CD4-positive, alpha-beta T cell treated with Interleukin-10 for 1 hour (primary cell): ENCODE measurements around the gene ALDH3A2.
"Not testable (repeated sequence)": the region's sequence is repeated elsewhere in the genome, so short reads cannot be mapped to it uniquely, and the experiment has no call there.

Source experiments
- DNase-seq: peaks from one replicate; pipeline ENCODE4 v3.0.0-alpha.2; 2020

The ALDH3A2 gene

DNA sequence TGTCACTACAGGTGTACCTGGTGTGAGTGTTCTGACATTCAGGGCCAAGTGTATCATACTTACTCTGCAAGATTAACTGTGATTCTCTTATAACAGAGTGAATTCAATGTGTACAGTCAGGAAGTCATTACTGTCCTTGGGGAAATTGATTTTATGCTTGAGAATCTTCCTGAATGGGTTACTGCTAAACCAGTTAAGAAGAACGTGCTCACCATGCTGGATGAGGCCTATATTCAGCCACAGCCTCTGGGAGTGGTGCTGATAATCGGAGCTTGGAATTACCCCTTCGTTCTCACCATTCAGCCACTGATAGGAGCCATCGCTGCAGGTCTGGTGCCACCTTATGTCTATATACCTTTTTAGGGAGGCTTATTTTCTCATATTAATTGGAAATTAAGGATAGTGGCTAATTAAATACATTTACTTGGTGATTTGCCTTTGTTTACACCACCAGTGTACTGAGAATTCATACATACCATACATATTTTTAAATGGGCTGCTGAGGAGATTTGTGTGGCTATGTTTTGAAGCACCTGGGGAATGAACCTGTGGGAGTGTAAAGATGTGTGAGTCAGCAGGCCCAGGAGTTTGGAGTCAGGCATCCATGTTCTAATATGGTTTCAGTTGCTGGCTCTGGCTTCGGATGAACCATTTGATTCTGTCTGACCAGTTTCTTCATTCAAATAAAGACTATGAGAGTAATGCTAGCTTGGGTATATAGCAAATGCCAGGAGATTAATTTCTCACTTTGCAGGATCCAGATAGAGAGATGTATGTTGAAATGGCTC, 3.1 kb downstream of the ALDH3A2 start:
- DNase-seq: no peak

DNA sequence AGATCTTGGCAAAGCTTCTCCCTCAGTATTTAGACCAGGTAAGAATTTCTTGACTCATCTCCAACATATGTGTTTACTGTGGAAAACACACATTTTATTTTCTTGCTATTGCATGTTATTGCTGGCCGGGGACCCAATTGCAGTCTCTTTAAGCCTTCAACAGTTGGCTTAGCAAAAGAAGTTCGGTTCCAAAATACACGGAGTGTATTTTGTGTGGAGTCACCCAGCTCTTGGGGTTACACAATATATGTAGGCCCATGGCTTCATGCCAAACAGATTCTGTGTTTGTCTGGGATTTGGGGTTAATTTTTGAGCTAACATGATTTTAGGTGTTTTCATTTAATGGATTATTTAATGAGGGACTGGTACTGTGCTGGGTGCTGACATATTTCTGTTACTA, 4.0 kb downstream of the ALDH3A2 start:
- DNase-seq: no peak

DNA sequence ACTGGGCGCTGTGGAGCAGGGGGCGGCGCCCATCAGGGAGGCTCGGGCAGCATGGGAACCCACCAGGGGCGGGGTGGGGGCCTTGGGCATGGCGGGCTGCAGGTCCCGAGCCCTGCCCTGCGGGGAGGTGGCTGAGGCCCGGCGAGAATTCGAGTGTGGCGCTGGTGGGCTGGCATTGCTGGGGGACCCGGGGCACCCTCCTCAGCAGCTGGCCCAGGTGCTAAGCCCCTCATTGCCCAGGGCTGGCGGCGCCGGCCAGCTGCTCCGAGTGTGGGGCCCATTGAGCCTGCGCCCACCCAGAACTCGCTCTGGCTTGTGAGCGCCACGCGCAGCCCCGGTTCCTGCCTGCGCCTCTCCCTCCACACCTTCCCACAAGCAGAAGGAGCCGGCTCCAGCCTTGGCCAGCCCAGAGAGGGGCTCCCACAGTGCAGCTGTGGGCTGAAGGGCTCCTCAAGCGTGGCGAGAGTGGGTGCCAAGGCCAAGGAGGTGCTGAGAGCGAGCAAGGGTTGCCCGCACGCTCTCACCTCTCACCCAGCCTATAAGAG, 5.9 kb downstream of the ALDH3A2 start:
- DNase-seq: no peak

DNA sequence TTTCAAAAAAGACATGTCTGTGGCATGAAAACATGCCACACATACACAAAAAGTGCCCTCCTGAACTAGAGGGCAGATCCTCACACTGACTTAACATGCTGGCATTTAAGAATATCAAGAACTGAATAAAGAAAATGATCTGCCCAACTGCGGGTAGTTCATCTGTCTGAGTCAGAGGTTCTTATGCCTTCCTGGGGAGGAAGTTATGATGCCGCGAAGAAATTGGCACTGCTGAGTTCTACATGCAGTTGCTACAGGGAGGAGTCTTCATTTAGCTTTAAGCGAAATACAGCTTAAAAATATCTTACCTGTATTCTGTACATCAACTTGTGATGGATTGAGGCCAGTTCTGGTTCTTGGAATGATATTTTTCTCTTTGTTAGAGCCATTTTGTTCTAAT, 6.3 kb downstream of the ALDH3A2 start:
- DNase-seq: no peak

GRCh38 chr17:19656336-19656735, 7.8 kb downstream of the ALDH3A2 start:
- DNase-seq: no peak

DNA sequence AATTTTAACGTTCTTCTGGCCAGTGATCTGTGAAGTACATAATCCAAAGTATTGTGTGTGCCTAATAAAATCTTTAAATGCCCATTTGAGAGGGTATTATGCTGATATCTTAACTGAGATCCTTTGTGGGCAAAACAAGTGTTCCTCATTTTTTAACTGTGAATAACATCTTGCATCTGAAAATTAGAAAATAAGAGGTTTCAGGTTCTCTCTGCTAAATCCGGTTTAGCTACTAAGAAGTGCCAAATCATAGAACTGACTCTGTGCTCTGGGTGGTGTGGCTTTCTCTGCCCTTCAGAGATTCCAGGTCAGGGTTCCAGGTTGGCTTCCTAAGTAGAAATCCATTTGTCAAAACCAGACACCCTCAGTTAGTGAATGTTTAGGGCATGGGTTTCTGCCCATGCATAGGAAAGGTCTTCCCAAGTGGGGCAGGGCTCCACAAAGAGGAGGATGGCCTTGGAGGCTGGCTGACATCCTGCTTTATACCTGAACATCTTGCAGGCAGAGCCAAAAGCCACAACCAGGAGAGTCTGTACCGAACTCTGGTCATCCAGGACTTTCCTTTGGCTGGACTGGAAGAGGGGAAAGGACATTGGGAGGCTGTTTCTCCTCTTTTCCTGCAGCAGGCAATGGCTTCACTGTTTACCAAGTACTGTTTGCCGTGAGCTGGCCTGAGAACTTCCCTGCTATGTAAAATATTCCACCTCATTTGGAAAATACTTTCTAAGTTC, 8.5 kb downstream of the ALDH3A2 start:
- DNase-seq: no peak

- no peak for DNase-seq
Measured at GRCh38 chr17:19659366-19660177, 11.0 kb downstream of the ALDH3A2 start.

DNA sequence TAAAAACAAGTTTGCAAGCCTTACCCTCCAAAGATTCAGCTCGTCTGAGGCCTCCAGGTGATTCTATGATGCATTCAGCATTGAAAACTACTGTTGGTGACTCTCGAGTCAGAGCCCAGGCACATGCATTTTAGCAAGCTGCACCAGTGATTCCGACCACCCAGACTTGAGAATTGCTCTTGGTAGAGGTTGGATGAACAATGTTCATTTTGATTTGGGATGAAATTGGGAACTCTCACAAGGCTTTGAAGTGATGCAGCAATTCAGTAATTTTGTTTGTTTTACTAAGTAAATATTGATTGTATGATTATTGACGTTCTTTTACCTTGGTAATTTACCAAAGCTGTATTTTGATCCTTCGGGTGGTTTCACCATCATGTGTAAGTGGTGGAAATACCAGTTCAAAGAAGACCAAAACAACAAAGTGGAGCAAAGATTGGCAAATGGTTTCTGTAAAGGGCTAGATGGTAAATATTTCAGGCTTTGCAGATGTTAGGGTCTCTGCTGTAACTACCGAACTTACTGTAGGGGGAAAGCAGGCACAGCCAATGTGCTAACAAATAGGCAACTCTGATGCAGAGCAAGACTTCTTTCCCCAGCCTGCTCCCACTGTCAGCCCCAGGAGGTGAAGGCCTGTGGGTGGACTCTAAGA, 11.8 kb downstream of the ALDH3A2 start:
- DNase-seq: no peak

GRCh38 chr17:19661121-19661520, 12.6 kb downstream of the ALDH3A2 start:
- no peak for DNase-seq

DNA sequence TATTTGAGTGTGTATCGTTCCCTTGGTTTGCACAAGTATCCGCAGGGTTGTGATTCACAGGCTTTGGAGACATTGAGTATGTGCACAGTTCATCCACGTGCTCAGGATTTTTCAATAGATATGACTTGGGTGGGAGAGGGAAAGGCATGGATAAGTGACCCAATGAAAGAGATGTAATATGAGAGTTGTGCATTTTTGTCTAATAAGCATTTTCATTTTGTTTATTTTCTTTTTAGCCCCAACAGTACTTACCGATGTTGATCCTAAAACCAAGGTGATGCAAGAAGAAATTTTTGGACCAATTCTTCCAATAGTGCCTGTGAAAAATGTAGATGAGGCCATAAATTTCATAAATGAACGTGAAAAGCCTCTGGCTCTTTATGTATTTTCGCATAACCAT, 14.5 kb downstream of the ALDH3A2 start:
- no peak for DNase-seq

GRCh38 chr17:19664136-19664820, 15.7 kb downstream of the ALDH3A2 start:
- no peak for DNase-seq

- DNase-seq: no peak
Measured at GRCh38 chr17:19664821-19665181, 16.2 kb downstream of the ALDH3A2 start.

- not testable (repeated sequence) for DNase-seq
Measured at GRCh38 chr17:19669680-19670079, 21.1 kb downstream of the ALDH3A2 start.

GRCh38 chr17:19670908-19671307, 22.4 kb downstream of the ALDH3A2 start:
- DNase-seq: no peak

- no peak for DNase-seq
Measured at GRCh38 chr17:19671433-19671832, 22.9 kb downstream of the ALDH3A2 start.

DNA sequence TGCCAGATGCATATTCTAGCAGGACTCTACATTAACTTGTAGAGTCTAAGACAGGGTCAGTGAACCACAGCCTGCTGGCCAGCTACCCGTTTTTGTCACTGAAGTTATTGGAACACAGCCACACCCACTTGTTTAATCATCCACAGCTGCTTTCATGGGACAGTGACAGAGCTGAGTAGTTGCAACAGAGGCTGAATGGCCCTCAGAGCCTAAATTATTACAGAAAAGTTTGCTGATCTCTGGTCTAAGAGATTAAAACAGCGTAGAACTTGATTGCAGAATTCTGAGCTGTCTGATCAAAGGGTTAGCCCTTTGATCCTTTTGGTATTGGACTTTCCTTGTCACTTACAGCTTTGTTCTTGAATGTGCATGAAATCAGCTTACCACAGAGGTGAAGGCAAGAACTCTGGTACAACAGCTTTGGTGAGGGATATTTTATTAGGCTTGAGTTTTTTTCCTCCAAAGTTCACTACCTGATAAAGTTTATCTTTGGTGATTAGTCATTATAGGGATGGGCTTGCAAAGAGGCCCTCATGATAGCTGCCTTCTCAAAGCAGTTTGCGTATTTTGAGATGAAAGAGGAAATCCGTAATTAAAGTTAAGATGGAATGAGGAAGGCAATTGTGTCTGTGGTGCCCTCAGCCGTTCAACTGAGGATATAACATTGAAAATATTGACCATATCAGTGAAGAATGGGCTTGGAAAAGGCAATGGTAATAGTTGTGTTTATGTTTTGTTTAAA, 23.6 kb downstream of the ALDH3A2 start:
- no peak for DNase-seq

DNA sequence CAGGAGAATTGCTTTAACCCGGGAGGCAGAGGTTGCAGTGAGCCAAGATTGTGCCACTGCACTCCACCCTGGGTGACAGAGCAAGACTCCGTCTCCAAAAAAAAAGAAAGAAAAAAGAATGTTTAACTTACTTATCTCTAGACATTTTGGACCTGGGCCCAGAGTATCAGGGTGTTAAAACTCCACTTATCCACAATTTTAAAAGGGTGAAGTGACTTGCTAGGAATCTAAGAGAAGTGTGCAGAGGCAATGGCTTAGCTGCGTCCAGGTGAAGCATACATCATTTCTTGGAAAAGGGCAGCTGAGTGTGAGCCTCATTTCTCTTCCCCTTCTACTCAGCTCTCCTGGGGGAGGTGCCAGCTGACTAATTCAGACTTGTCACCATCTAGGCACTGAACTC, 25.1 kb downstream of the ALDH3A2 start:
- DNase-seq: no peak

GRCh38 chr17:19676896-19677295, 28.3 kb downstream of the ALDH3A2 start:
- DNase-seq: no peak

DNA sequence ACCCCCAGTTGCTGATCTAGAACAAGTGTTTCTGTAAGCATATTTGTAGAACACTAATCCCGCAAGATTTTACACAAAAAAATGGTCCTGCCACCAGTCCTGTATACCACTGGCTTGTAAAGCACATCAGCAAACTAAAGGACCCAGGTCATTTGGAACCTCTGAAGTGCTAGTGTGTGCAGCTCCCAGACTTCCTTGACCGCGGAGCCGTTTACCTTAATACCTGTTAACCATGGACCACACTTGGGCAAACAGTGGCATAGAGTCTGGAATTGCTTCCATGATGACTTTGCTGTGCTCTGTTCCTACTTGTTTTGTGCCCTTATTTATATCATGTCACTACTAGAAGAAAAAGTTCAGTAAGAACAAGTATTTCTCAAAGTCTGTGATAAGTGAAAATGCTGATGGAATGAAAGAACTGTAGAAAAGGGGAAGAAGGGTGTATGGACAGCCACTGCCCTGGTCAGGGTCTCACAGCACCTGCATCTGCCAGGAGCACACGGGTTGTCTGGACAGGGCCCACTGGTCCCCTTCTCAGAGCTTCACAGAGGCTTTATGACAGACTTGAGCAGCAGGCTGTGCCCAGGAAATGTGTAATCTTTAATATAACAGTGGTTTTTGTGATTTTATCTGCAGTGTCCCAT, 29.3 kb downstream of the ALDH3A2 start:
- DNase-seq: no peak

GRCh38 chr17:19678581-19679453, 30.3 kb downstream of the ALDH3A2 start:
- DNase-seq: no peak
